Measurements from ENCODE around the gene SP110. TPM values are rescaled to one million over a fixed set of nuclear protein-coding genes. Genes with fewer than 3 reads are reported as not detected.

The SP110 gene
- total RNA-seq, 1 experiment from 2014 or later = 11.0 TPM

Other genes starting within 250 kb of the SP110 start
- 2.2 and 3.0 TPM in 2 replicates for gene SLC16A14, start 151.1 kb downstream of the SP110 start, total RNA-seq (2021)
- 0.32 and 1.0 TPM in 2 replicates for gene SP140, start 5.8 kb upstream of the SP110 start, total RNA-seq (2021)
- gene SP140L, start 107.2 kb upstream of the SP110 start, total RNA-seq (2021) = 0.37 and 0.61 TPM in 2 replicates
- 2.9 and 3.8 TPM in 2 replicates for gene SP100, start 196.2 kb upstream of the SP110 start, total RNA-seq (2021)